Measurements from ENCODE around the gene SGCG. TPM values are rescaled to one million over a fixed set of nuclear protein-coding genes. Genes with fewer than 3 reads are reported as not detected.

Gene SGCG
- total and polyA plus RNA-seq, 10 of the 15 experiments (the other 5 are each of a cell fraction or from before 2014, with no cell fraction given): not detected

DNA sequence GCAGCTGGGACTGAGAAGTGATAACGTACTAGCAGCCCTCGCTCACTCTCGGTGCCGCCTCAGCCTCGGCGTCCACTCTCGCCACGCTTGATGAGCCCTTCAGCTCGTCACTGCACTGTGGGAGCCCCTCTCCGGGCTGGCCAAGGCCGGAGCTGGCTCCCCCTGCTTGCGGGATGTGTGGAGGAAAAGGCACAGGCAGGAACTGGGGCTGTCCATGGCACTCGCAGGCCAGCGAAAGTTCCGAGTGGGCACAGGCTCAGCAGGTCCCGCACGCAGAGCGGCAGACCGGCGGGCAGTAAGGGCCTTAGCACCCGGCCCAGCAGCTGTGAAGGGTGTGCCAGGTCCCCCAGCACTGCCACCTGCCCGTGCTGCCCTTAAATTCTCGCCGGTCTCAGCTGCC, 38.8 kb upstream of the SGCG start:
- ATAC-seq: no peak
- TF ChIP-seq PML (IDR thresholded peaks at IDR 0.05; ENCODE audit: low read length) (no peak), BHLHE40 (IDR thresholded peaks at IDR 0.05; ENCODE audit: borderline replicate concordance in 1 of 2, low read depth in 2 of 2, low read length in 1 of 2) (no peak), SMARCA5 (IDR thresholded peaks at IDR 0.05) (no peak), YBX1 (IDR thresholded peaks at IDR 0.05) (no peak), ZZZ3 (IDR thresholded peaks at IDR 0.05; ENCODE audit: control insufficient read depth, insufficient read length, low read depth) (no peak), SKIL (IDR thresholded peaks at IDR 0.05; ENCODE audit: low read depth, poor library complexity, severe bottlenecking) (no peak), BACH1 (IDR thresholded peaks at IDR 0.05; ENCODE audit: borderline replicate concordance) (no peak), CEBPB (IDR thresholded peaks at IDR 0.05; ENCODE audit: borderline replicate concordance in 1 of 2, low read depth in 2 of 2, low read length in 2 of 2) (no peak), EP300 (IDR thresholded peaks at IDR 0.05; ENCODE audit: borderline replicate concordance in 1 of 2, control insufficient read depth in 1 of 2, low read depth in 2 of 2, low read length in 2 of 2) (no peak), RCOR1 (conservative IDR thresholded peaks at IDR 0.05; ENCODE audit: low read depth, low read length) (no peak), ZBED1 (IDR thresholded peaks at IDR 0.05; ENCODE audit: borderline replicate concordance) (no peak), IRF3 (IDR thresholded peaks at IDR 0.05) (no peak), STAT3 (IDR thresholded peaks at IDR 0.05; ENCODE audit: low read depth, low read length) (no peak), MTA3 (IDR thresholded peaks at IDR 0.05; ENCODE audit: borderline replicate concordance, low read length) (no peak), WRNIP1 (IDR thresholded peaks at IDR 0.05; ENCODE audit: borderline replicate concordance, low read depth, low read length) (no peak)
- TF ChIP-seq, protein P1, sequence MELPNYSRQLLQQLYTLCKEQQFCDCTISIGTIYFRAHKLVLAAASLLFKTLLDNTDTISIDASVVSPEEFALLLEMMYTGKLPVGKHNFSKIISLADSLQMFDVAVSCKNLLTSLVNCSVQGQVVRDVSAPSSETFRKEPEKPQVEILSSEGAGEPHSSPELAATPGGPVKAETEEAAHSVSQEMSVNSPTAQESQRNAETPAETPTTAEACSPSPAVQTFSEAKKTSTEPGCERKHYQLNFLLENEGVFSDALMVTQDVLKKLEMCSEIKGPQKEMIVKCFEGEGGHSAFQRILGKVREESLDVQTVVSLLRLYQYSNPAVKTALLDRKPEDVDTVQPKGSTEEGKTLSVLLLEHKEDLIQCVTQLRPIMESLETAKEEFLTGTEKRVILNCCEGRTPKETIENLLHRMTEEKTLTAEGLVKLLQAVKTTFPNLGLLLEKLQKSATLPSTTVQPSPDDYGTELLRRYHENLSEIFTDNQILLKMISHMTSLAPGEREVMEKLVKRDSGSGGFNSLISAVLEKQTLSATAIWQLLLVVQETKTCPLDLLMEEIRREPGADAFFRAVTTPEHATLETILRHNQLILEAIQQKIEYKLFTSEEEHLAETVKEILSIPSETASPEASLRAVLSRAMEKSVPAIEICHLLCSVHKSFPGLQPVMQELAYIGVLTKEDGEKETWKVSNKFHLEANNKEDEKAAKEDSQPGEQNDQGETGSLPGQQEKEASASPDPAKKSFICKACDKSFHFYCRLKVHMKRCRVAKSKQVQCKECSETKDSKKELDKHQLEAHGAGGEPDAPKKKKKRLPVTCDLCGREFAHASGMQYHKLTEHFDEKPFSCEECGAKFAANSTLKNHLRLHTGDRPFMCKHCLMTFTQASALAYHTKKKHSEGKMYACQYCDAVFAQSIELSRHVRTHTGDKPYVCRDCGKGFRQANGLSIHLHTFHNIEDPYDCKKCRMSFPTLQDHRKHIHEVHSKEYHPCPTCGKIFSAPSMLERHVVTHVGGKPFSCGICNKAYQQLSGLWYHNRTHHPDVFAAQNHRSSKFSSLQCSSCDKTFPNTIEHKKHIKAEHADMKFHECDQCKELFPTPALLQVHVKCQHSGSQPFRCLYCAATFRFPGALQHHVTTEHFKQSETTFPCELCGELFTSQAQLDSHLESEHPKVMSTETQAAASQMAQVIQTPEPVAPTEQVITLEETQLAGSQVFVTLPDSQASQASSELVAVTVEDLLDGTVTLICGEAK (IDR thresholded peaks at IDR 0.05; ENCODE audit: borderline replicate concordance): no peak
- no peak for FAIRE-seq
- Histone ChIP-seq H3K4me1 (ENCODE audit: control insufficient read depth, insufficient read depth, low read length) (no peaks in the 10 kb centered on the region), H3K4me3 (no peak overlapping the region), H3K4me2 (ENCODE audit: control insufficient read depth, insufficient read depth) (no peak overlapping the region), H4K20me1 (ENCODE audit: control insufficient read depth, insufficient read depth) (no peaks in the 10 kb centered on the region), H3K27me3 (replicated peaks in 1 of 2; ENCODE audit: control insufficient read depth in 2 of 2, insufficient read depth in 2 of 2, low read length in 1 of 2) (no peaks in the 10 kb centered on the region), H3K36me3 (ENCODE audit: control insufficient read depth in 2 of 2, insufficient read depth in 2 of 2, low read length in 1 of 2) (no peaks in the 10 kb centered on the region), H3K27ac (ENCODE audit: control insufficient read depth, insufficient read depth) (no peak overlapping the region), H2AFZ (ENCODE audit: control insufficient read depth, low read depth, low read length) (no peak overlapping the region), H3K79me2 (ENCODE audit: control insufficient read depth, insufficient read depth, low read length) (no peaks in the 10 kb centered on the region), H3K9me3 (replicated peaks; ENCODE audit: control insufficient read depth, insufficient read depth, low read length) (no peaks in the 10 kb centered on the region), H3K9ac (ENCODE audit: control insufficient read depth, insufficient read depth, low read length) (no peak overlapping the region)
- no peak for DNase-seq (ENCODE audit: low read depth, low spot score)
- BruUV-seq (replicated peaks): no TSS peak
- in situ Hi-C loops (cut with MboI) (no loop called here), intact Hi-C loops (cut with micrococcal nuclease; ENCODE audit: unreplicated experiment) (no loop called here)
- WGBS (ENCODE audit: insufficient coverage, insufficient replicate concordance, low lambda C conversion rate, missing lambda C conversion rate): 73% methylated on average over 24 of the region's 24 CpGs
- RAD21 ChIA-PET (ENCODE audit: unreplicated experiment): no interaction called here
- CTCF ChIA-PET: no interaction called here
- SMC1A ChIA-PET (ENCODE audit: uncharacterized antibody, unreplicated experiment): no interaction called here
- POLR2A ChIA-PET: no interaction called here

Measured in GM12878 (cell line).